ENCODE data around the gene CLIP4.
"Not testable (repeated sequence)": the region's sequence is repeated elsewhere in the genome, so short reads cannot be mapped to it uniquely, and the experiment has no call there.

CLIP4 gene

GRCh38 chr2:29106980-29107388 lies 8.2 kb upstream of the CLIP4 start:
- H3K27me3 Mint-ChIP-seq (ENCODE audit: low read depth): peaks cover 13% of the 10 kb centered on the region
- H3K4me1 Mint-ChIP-seq: no peaks in the 10 kb centered on the region
- H3K36me3 Mint-ChIP-seq (ENCODE audit: low read depth): no peaks in the 10 kb centered on the region
- TF ChIP-seq, protein P1, sequence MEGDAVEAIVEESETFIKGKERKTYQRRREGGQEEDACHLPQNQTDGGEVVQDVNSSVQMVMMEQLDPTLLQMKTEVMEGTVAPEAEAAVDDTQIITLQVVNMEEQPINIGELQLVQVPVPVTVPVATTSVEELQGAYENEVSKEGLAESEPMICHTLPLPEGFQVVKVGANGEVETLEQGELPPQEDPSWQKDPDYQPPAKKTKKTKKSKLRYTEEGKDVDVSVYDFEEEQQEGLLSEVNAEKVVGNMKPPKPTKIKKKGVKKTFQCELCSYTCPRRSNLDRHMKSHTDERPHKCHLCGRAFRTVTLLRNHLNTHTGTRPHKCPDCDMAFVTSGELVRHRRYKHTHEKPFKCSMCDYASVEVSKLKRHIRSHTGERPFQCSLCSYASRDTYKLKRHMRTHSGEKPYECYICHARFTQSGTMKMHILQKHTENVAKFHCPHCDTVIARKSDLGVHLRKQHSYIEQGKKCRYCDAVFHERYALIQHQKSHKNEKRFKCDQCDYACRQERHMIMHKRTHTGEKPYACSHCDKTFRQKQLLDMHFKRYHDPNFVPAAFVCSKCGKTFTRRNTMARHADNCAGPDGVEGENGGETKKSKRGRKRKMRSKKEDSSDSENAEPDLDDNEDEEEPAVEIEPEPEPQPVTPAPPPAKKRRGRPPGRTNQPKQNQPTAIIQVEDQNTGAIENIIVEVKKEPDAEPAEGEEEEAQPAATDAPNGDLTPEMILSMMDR (IDR thresholded peaks at IDR 0.05; ENCODE audit: unreplicated experiment in 3 of 3): no peak
- H3K27ac Mint-ChIP-seq: no peak overlapping the region
- no peaks in the 10 kb centered on the region for H3K9me3 Mint-ChIP-seq
- H3K4me3 Mint-ChIP-seq: no peak overlapping the region

DNA sequence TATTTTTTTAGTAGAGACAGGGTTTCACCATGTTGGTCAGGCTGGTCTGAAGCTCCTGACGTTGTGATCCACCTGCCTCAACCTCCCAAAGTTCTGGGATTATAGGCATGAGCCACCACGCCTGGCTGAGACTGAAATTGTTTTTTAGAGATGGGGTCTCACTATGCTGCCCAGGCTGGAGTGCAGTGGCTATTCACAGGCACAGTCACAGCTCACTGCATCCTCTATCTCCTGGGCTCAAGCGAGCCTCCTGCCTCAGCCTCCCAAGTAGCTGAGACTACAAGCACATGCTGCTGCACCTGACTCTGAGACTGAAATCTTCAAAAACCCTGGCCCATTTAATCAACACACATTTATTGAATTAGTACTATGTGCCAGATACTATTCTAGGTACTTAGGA lies 7.7 kb upstream of the CLIP4 start:
- H3K27ac Mint-ChIP-seq; H3K9me3 Mint-ChIP-seq; H3K27me3 Mint-ChIP-seq (ENCODE audit: low read depth); H3K4me3 Mint-ChIP-seq; H3K4me1 Mint-ChIP-seq; H3K36me3 Mint-ChIP-seq (ENCODE audit: low read depth): not testable (repeated sequence)

GRCh38 chr2:29108225-29108624 lies 7.0 kb upstream of the CLIP4 start:
- Mint-ChIP-seq H3K4me1 (peaks cover under 1% of the 10 kb centered on the region), H3K4me3 (no peak overlapping the region), H3K9me3 (no peaks in the 10 kb centered on the region), H3K27ac (no peak overlapping the region), H3K27me3 (ENCODE audit: low read depth) (peaks cover 7% of the 10 kb centered on the region), H3K36me3 (ENCODE audit: low read depth) (no peaks in the 10 kb centered on the region)
- TF ChIP-seq, protein P1 (IDR thresholded peaks at IDR 0.05; ENCODE audit: unreplicated experiment in 3 of 3): no peak

GRCh38 chr2:29109246-29109645 lies 6.0 kb upstream of the CLIP4 start:
- Mint-ChIP-seq H3K4me3 (no peak overlapping the region), H3K27me3 (ENCODE audit: low read depth) (peaks cover 13% of the 10 kb centered on the region), H3K36me3 (ENCODE audit: low read depth) (no peaks in the 10 kb centered on the region), H3K4me1 (peaks cover 11% of the 10 kb centered on the region), H3K27ac (no peak overlapping the region), H3K9me3 (no peaks in the 10 kb centered on the region)
- TF ChIP-seq, protein P1 (IDR thresholded peaks at IDR 0.05; ENCODE audit: unreplicated experiment in 3 of 3): no peak

- H3K9me3 Mint-ChIP-seq: no peaks in the 10 kb centered on the region
- H3K27ac Mint-ChIP-seq: no peak overlapping the region
- no peak overlapping the region for H3K4me3 Mint-ChIP-seq
- H3K27me3 Mint-ChIP-seq (ENCODE audit: low read depth): peaks cover 19% of the 10 kb centered on the region
- no peaks in the 10 kb centered on the region for H3K36me3 Mint-ChIP-seq (ENCODE audit: low read depth)
- TF ChIP-seq, protein P1 (IDR thresholded peaks at IDR 0.05; ENCODE audit: unreplicated experiment in 3 of 3): no peak
- peaks cover 19% of the 10 kb centered on the region for H3K4me1 Mint-ChIP-seq
Measured at GRCh38 chr2:29110916-29111535, 4.2 kb upstream of the CLIP4 start.

DNA sequence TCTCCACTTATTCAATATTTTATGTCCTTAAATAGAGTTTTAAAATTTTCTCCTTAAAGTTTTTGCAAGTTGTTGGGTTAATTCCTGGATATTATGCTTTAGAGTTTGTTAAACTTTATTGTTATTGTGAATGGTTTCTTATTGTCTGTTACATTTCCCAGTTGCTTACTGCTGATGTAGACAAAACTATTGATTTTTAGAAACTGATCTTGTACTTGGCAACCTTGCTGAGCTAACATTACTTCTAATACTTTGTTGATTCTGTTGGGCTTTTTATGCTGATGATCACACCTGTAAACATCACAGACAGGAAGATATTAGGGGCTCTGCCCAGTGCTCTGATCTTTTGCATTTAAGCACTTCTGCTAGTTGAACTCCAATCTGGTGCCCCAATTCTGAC lies 2.8 kb upstream of the CLIP4 start:
- H3K36me3 Mint-ChIP-seq (ENCODE audit: low read depth): no peaks in the 10 kb centered on the region
- H3K27ac Mint-ChIP-seq: no peak overlapping the region
- H3K27me3 Mint-ChIP-seq (ENCODE audit: low read depth): peaks cover 19% of the 10 kb centered on the region
- H3K4me3 Mint-ChIP-seq: no peak overlapping the region
- peaks cover 31% of the 10 kb centered on the region for H3K4me1 Mint-ChIP-seq
- TF ChIP-seq, protein P1 (IDR thresholded peaks at IDR 0.05; ENCODE audit: unreplicated experiment in 3 of 3): no peak
- H3K9me3 Mint-ChIP-seq: no peaks in the 10 kb centered on the region
